HepG2 (cell line): ENCODE results near the gene NUP88. TPM values are rescaled to one million over a fixed set of nuclear protein-coding genes. Genes with fewer than 3 reads are reported as not detected.
A peak's percentile ranks its signal among the peaks of the same experiment; 100 is the strongest.

Experiments used
- CCDC6 ChIP-seq: sonication (generic); formaldehyde crosslinking; IDR thresholded peaks from 2 replicates; pipeline ENCODE4 v1.8.1; 2022; ENCODE audit warnings: mild to moderate bottlenecking, missing genetic modification reagents, moderate library complexity
- HDAC1 ChIP-seq: sonication (generic); formaldehyde crosslinking; IDR thresholded peaks from 2 replicates; pipeline ENCODE4 v1.5.1; 2020; ENCODE audit warnings: mild to moderate bottlenecking, missing genetic modification reagents
- NBN ChIP-seq: fragments of 450-650 bp; conservative IDR thresholded peaks from 2 replicates; pipeline ENCODE4 v1.6.1; 2017
- TAF1 ChIP-seq: sonication (generic); formaldehyde crosslinking; IDR thresholded peaks from 2 replicates; pipeline ENCODE4 v1.4.0; 2020; ENCODE audit warnings: missing genetic modification reagents
- TEF ChIP-seq: sonication (generic); formaldehyde crosslinking; IDR thresholded peaks from 2 replicates; pipeline ENCODE4 v1.5.0; 2020; ENCODE audit warnings: missing genetic modification reagents
- ZNF383 ChIP-seq: sonication (generic); formaldehyde crosslinking; IDR thresholded peaks from 2 replicates; pipeline ENCODE4 v1.4.0; 2020; ENCODE audit warnings: missing genetic modification reagents, mild to moderate bottlenecking, borderline replicate concordance
- ZNF512B ChIP-seq: sonication (generic); formaldehyde crosslinking; IDR thresholded peaks from 2 replicates; pipeline ENCODE4 v1.5.1; 2020; ENCODE audit warnings: missing genetic modification reagents, mild to moderate bottlenecking, borderline replicate concordance
- ZNF574 ChIP-seq: sonication (generic); formaldehyde crosslinking; IDR thresholded peaks from 2 replicates; pipeline ENCODE4 v1.4.0; 2020; ENCODE audit warnings: missing genetic modification reagents
- ZNF691 ChIP-seq: sonication (generic); formaldehyde crosslinking; IDR thresholded peaks from 2 replicates; pipeline ENCODE4 v1.4.0; 2020; ENCODE audit warnings: missing genetic modification reagents, low read depth, mild to moderate bottlenecking, borderline replicate concordance
- ZNF703 ChIP-seq: sonication (generic); formaldehyde crosslinking; IDR thresholded peaks from 2 replicates; pipeline ENCODE4 v1.5.1; 2020; ENCODE audit warnings: missing genetic modification reagents, mild to moderate bottlenecking, moderate library complexity, borderline replicate concordance
- ZNF710 ChIP-seq: sonication (generic); formaldehyde crosslinking; IDR thresholded peaks from 2 replicates; pipeline ENCODE4 v1.5.0; 2020; ENCODE audit warnings: mild to moderate bottlenecking, missing genetic modification reagents, borderline replicate concordance
- ZNF740 ChIP-seq: sonication (generic); formaldehyde crosslinking; IDR thresholded peaks from 2 replicates; pipeline ENCODE4 v1.4.0; 2020; ENCODE audit warnings: missing genetic modification reagents
- ZSCAN29 ChIP-seq: sonication (generic); formaldehyde crosslinking; conservative IDR thresholded peaks from 2 replicates; pipeline ENCODE4 v1.4.0; 2020; ENCODE audit warnings: mild to moderate bottlenecking, missing genetic modification reagents
- polyA plus RNA-seq, 8 experiments: library from polyadenylated mRNA; depleted of rRNA in 3 of 8; stranded (reverse) in 7 of 8; unstranded in 1 of 8; fragments of >200 nt; fragmentation: Illumina TruSeq in 4 of 8; extraction: Trizol in 4 of 8; gene quantifications; 2 replicates each; pipeline versions ENCODE4 v1.2.1 to v1.2.3, GENCODE V29; 2011 to 2016; ENCODE audit warnings: low read depth in 4 of 8, missing spikeins in 1 of 8, mixed read lengths in 1 of 8; ENCODE audit not compliant: insufficient read depth in 1 of 8
- total RNA-seq, 5 experiments: library from RNA; depleted of rRNA; stranded (reverse); fragments of >200 nt; fragmentation: Illumina TruSeq; extraction: Trizol; gene quantifications; 2 replicates each; pipeline ENCODE4 v1.2.3, GENCODE V29; 2016; ENCODE audit warnings: low read depth in 1 of 5
- TF ChIP-seq, protein P1 (sequence below): sonication (generic); formaldehyde crosslinking; IDR thresholded peaks from 2 replicates; pipeline ENCODE4 v1.4.0; 2020; ENCODE audit warnings: missing genetic modification reagents, borderline replicate concordance

Gene NUP88
- total and polyA plus RNA-seq, 2 of the 13 experiments (the other 11 are each of a cell fraction or from before 2014, with no cell fraction given): 48.2 to 130 TPM

GRCh38 chr17:5405400-5405799 is 14.1 kb downstream of the NUP88 start (continued):
- TF ChIP-seq ZNF710 (no peak), ZSCAN29 (CRISPR knock-in tag) (no peak), CCDC6 (no peak), ZNF703 (CRISPR knock-in tag) (no peak), NBN (no peak), HDAC1 (CRISPR knock-in tag) (peak; percentile 58; the same call in 1 of the 2 replicates), ZNF512B (CRISPR knock-in tag) (no peak), ZNF383 (CRISPR knock-in tag) (no peak), ZNF740 (peak; percentile 60; the same call in 1 of the 2 replicates), TEF (no peak), TAF1 (CRISPR knock-in tag) (no peak), ZNF691 (CRISPR knock-in tag) (no peak), ZNF574 (CRISPR knock-in tag) (peak; percentile 37; the same call in 1 of the 2 replicates)
- TF ChIP-seq, protein P1, sequence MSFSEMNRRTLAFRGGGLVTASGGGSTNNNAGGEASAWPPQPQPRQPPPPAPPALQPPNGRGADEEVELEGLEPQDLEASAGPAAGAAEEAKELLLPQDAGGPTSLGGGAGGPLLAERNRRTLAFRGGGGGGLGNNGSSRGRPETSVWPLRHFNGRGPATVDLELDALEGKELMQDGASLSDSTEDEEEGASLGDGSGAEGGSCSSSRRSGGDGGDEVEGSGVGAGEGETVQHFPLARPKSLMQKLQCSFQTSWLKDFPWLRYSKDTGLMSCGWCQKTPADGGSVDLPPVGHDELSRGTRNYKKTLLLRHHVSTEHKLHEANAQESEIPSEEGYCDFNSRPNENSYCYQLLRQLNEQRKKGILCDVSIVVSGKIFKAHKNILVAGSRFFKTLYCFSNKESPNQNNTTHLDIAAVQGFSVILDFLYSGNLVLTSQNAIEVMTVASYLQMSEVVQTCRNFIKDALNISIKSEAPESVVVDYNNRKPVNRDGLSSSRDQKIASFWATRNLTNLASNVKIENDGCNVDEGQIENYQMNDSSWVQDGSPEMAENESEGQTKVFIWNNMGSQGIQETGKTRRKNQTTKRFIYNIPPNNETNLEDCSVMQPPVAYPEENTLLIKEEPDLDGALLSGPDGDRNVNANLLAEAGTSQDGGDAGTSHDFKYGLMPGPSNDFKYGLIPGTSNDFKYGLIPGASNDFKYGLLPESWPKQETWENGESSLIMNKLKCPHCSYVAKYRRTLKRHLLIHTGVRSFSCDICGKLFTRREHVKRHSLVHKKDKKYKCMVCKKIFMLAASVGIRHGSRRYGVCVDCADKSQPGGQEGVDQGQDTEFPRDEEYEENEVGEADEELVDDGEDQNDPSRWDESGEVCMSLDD: no peak
